OCI-LY3 (cell line): ENCODE measurements around the gene IL4.

ENCODE experiments used
- EZH2phosphoT487 ChIP-seq: fragments of 200-600 bp; shearing (Covaris generic); IDR thresholded peaks from 2 replicates; pipeline ENCODE4 v1.6.1; 2018; ENCODE audit warnings: antibody characterized with exemption, mixed run types, low read depth
- TF ChIP-seq, protein P1 (sequence below): fragments of 200-600, 300-600 bp; sonication (generic); IDR thresholded peaks from 2 replicates; pipeline ENCODE4 v1.5.1; 2014; ENCODE audit warnings: antibody characterized with exemption, low read length, low read depth

DNA sequence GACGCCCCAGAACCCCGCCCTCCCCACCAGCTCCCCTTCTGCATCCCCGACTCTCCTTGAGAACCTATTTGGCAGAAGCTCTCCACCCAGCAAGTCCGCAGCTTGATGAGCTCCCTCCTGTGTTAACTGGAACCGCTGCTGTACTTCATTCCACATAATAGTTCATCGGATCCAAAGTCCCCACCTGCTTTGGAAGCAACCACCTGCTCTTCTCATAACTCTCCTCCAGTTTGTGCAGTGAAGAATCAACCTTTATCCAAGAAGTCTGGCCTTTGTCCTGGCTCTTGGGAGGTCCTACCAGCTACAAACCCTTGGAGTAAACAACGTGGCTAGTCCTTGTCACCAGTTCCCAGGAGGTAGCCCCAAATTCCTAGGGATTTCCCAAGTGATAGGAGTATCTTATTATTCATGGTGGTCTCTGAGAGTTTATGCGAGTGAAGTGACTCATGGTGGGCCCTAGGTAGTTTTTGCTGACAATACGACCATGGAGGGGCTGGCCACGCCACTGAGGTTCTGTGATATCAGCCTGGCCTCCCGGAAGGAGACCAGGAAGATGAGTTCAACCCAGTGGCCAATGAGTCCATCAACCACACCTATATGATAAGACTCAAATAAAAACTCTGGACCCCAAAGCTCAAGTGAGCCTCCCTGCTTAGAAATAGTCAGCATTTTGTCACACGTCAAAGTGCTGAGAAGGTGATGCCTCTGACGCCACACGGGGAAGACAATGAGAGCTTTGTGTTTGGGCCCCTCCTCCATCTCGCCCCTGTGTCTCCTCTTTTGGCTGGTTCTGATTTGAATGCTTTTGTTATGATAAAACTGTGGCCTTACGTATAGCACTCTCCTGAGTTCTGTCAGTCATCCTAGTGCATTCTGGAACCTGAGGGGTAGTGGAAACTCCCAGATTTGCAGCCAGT lies 3.6 kb upstream of the IL4 start:
- TF ChIP-seq, protein P1, sequence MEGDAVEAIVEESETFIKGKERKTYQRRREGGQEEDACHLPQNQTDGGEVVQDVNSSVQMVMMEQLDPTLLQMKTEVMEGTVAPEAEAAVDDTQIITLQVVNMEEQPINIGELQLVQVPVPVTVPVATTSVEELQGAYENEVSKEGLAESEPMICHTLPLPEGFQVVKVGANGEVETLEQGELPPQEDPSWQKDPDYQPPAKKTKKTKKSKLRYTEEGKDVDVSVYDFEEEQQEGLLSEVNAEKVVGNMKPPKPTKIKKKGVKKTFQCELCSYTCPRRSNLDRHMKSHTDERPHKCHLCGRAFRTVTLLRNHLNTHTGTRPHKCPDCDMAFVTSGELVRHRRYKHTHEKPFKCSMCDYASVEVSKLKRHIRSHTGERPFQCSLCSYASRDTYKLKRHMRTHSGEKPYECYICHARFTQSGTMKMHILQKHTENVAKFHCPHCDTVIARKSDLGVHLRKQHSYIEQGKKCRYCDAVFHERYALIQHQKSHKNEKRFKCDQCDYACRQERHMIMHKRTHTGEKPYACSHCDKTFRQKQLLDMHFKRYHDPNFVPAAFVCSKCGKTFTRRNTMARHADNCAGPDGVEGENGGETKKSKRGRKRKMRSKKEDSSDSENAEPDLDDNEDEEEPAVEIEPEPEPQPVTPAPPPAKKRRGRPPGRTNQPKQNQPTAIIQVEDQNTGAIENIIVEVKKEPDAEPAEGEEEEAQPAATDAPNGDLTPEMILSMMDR: no peak
- TF ChIP-seq EZH2phosphoT487: no peak
